Nephron (organoid): ENCODE measurements around the gene POLR3F.

Experiments used
- H3K27ac Mint-ChIP-seq, 3 experiments: 2 replicates each; pipeline ENCODE4 v1.8.0; 2020; ENCODE audit warnings: mixed read lengths in 3 of 3, mild to moderate bottlenecking in 2 of 3, moderate library complexity in 1 of 3
- H3K27me3 Mint-ChIP-seq: 2 replicates; pipeline ENCODE4 v1.8.0; 2021; ENCODE audit warnings: low read depth, mild to moderate bottlenecking, moderate library complexity, mixed read lengths
- H3K36me3 Mint-ChIP-seq: 2 replicates; pipeline ENCODE4 v1.8.0; 2020; ENCODE audit warnings: low read depth, mixed read lengths
- H3K4me1 Mint-ChIP-seq: 2 replicates; pipeline ENCODE4 v1.8.0; 2020; ENCODE audit warnings: mixed read lengths
- H3K4me3 Mint-ChIP-seq, 3 experiments: 2 replicates each; pipeline ENCODE4 v1.8.0; 2020; ENCODE audit warnings: mild to moderate bottlenecking in 3 of 3, mixed read lengths in 3 of 3, moderate library complexity in 2 of 3
- H3K9me3 Mint-ChIP-seq: 2 replicates; pipeline ENCODE4 v1.8.0; 2020; ENCODE audit warnings: mixed read lengths
- TF ChIP-seq, protein P1 (sequence below), 3 experiments: fragments of 200-600 bp; sonication (generic); IDR thresholded peaks; one replicate each; pipeline ENCODE4 v1.5.0; 2021; ENCODE audit warnings: antibody characterized with exemption in 3 of 3; ENCODE audit not compliant: unreplicated experiment in 3 of 3

The POLR3F gene

DNA sequence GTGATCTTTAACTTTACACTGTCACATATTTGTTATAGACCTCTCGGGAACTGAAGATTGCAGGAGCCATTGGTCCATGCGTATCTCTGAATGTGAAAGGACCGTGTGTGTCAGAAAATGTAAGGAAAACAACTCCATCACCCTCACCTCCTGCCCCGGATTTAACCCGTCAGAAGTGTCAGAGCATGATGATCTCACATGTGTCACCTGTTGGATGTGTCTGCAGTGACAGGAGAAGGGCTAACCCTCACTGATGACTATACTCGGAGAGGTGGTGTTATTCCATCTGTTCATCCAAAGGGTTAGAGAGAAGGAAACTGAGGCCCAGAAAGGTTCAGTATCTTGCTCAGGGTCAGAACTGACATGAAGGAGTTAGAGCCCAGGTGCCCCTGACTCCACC, 65.4 kb downstream of the POLR3F start:
- H3K4me1 Mint-ChIP-seq: no peaks in the 10 kb centered on the region
- TF ChIP-seq, protein P1, sequence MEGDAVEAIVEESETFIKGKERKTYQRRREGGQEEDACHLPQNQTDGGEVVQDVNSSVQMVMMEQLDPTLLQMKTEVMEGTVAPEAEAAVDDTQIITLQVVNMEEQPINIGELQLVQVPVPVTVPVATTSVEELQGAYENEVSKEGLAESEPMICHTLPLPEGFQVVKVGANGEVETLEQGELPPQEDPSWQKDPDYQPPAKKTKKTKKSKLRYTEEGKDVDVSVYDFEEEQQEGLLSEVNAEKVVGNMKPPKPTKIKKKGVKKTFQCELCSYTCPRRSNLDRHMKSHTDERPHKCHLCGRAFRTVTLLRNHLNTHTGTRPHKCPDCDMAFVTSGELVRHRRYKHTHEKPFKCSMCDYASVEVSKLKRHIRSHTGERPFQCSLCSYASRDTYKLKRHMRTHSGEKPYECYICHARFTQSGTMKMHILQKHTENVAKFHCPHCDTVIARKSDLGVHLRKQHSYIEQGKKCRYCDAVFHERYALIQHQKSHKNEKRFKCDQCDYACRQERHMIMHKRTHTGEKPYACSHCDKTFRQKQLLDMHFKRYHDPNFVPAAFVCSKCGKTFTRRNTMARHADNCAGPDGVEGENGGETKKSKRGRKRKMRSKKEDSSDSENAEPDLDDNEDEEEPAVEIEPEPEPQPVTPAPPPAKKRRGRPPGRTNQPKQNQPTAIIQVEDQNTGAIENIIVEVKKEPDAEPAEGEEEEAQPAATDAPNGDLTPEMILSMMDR (IDR thresholded peaks at IDR 0.05; ENCODE audit: unreplicated experiment in 3 of 3): no peak
- peaks cover 4% of the 10 kb centered on the region for H3K9me3 Mint-ChIP-seq
- H3K27me3 Mint-ChIP-seq: no peaks in the 10 kb centered on the region
- H3K27ac Mint-ChIP-seq: no peak overlapping the region
- no peak overlapping the region for H3K4me3 Mint-ChIP-seq
- peaks cover 85% of the 10 kb centered on the region for H3K36me3 Mint-ChIP-seq

DNA sequence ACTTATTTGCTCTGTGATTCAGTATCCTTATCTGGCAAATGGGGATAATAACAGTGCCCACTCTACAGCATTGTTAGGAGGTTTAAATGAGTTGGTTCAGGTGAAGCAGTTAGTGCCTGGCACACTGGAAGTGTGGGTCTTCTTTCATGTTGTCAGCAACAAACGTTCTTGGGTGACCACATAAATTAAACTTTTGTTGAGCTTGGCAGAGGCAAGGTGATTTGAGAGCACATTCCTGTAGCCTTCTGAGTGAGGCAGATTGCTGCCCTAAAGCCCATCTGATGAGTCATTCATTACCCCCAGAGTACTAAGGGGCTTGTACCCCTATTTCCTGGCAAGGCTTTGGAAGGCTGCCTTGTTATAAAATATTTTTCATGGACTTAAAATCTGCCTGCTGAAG, 66.3 kb downstream of the POLR3F start:
- no peaks in the 10 kb centered on the region for H3K27me3 Mint-ChIP-seq
- no peak overlapping the region for H3K27ac Mint-ChIP-seq

DNA sequence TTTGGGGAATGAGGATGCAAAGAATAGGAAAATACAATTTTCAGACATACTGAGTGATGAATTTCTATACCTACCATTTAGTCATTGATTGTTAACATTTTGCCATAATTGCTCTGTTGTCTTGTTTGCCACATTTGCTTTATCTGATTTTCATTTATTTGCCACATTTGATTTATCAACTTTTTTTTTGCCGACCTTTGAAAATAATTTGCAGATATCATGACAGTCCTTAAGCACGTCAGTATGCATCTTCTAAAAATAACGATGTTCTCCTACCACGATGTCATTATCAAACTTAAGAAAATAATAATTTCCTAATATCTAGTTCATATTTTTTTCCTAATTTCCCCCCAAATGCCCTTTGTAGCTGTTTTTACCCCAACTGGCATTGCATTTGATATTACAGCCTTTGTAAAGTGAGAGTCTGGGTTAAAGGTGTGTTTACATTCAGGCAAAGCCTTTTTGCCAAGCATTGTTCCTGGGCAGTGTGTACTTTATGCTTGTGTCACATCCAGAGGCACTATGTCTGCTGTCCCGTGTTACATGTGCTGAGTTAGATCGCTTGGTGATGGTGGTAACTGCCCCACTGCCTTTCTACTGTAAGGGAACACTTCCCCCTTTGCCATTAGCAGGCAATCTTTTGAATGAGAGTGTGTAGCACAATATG, 66.9 kb downstream of the POLR3F start:
- H3K4me1 Mint-ChIP-seq: no peaks in the 10 kb centered on the region
- peaks cover 4% of the 10 kb centered on the region for H3K9me3 Mint-ChIP-seq

More for the DNA sequence above, 66.3 kb downstream of the POLR3F start:
- TF ChIP-seq, protein P1 (IDR thresholded peaks at IDR 0.05; ENCODE audit: unreplicated experiment in 3 of 3): no peak
- no peak overlapping the region for H3K4me3 Mint-ChIP-seq
- H3K36me3 Mint-ChIP-seq: peaks cover 81% of the 10 kb centered on the region
- H3K9me3 Mint-ChIP-seq: peaks cover 4% of the 10 kb centered on the region
- H3K4me1 Mint-ChIP-seq: no peaks in the 10 kb centered on the region

More for the DNA sequence above, 66.9 kb downstream of the POLR3F start:
- Mint-ChIP-seq H3K36me3 (peaks cover 78% of the 10 kb centered on the region), H3K4me3 (no peak overlapping the region), H3K27ac (no peak overlapping the region), H3K27me3 (no peaks in the 10 kb centered on the region)
- TF ChIP-seq, protein P1 (IDR thresholded peaks at IDR 0.05; ENCODE audit: unreplicated experiment in 3 of 3): no peak
